Spinal cord (tissue), 10 donors: ENCODE results near the gene MYO5B. TPM values are rescaled to one million over a fixed set of nuclear protein-coding genes. Genes with fewer than 3 reads are reported as not detected.

ENCODE experiments used
- DNase-seq, 6 donors: peaks; one replicate each; pipeline versions ENCODE4 v3.0.0 to v3.0.0-alpha.2; 2013 to 2015; ENCODE audit warnings: low spot score in 6 of 6, low read depth in 4 of 6
- H3K27ac ChIP-seq: one replicate; pipeline ENCODE4 v1.5.1; 2013; ENCODE audit warnings: low read depth, low read length, control low read depth
- H3K27me3 ChIP-seq: one replicate; pipeline ENCODE4 v1.6.1; 2013; ENCODE audit warnings: low read length; ENCODE audit not compliant: control insufficient read depth, insufficient read depth
- H3K36me3 ChIP-seq: one replicate; pipeline ENCODE4 v1.6.1; 2013; ENCODE audit warnings: low read length; ENCODE audit not compliant: control insufficient read depth, insufficient read depth
- H3K4me1 ChIP-seq: one replicate; pipeline ENCODE4 v1.6.1; 2013; ENCODE audit warnings: low read length; ENCODE audit not compliant: control insufficient read depth, insufficient read depth
- H3K4me3 ChIP-seq: one replicate; pipeline ENCODE4 v1.5.1; 2013; ENCODE audit warnings: low read depth, low read length, control low read depth
- H3K9me3 ChIP-seq: one replicate; pipeline ENCODE4 v1.6.1; 2013; ENCODE audit warnings: low read length; ENCODE audit not compliant: control insufficient read depth, insufficient read depth
- WGBS: methylation state at CpG from one replicate; pipeline ENCODE4 v1.1.5; 2013; ENCODE audit warnings: missing lambda C conversion rate; ENCODE audit not compliant: insufficient coverage; 5-methylcytosine and 5-hydroxymethylcytosine counted together
- polyA plus RNA-seq, 2 donors: library from polyadenylated mRNA; unstranded; fragments of 120-200 nt; gene quantifications; one replicate each; pipeline ENCODE4 v1.2.1, GENCODE V29; 2013; ENCODE audit not compliant: insufficient read length in 2 of 2
- total RNA-seq, 2 donors: library from RNA; depleted of rRNA in 1 of 2; stranded (reverse); fragments of 120-200 nt in 1 of 2; fragments of >200 nt in 1 of 2; gene quantifications; one replicate each; pipeline versions ENCODE4 v1.2.3 to v1.2.4, GENCODE V29; 2013 to 2014
- donor health status: healthy.

The MYO5B gene
- total and polyA plus RNA-seq, 4 donors: 2.6 to 8.0 (median 4.5) TPM

- Histone ChIP-seq H3K27ac (no peak overlapping the region), H3K4me3 (no peak overlapping the region), H3K4me1 (no peaks in the 10 kb centered on the region), H3K9me3 (no peaks in the 10 kb centered on the region), H3K36me3 (no peaks in the 10 kb centered on the region), H3K27me3 (no peaks in the 10 kb centered on the region)
- 85% methylated on average over 1 of the region's 4 CpGs for WGBS
- no peak for DNase-seq
Measured at GRCh38 chr18:50138181-50139064, 56.5 kb downstream of the MYO5B start.

DNA sequence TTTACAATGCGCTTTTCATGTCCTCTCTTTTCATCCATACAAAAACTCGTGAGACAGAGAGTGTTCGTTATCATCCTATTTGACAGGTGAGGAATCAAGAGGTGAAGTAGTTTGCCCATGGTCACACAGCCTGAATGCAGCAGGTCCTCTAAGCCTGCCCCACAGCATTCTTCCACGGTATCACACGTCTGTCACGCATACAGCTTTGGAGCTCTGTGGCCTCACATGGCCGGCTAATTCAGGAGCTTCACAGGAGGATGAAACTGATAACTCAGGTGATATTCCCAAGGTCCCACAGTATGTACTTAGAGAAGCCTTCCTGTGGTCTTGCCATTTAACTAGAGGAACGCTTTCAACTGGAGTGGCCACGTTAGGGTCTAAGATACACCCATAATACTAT lies 59.0 kb downstream of the MYO5B start:
- no peak for DNase-seq
- 92% methylated on average over 4 of the region's 9 CpGs for WGBS
- H3K27ac ChIP-seq: no peak overlapping the region
- H3K9me3 ChIP-seq: no peaks in the 10 kb centered on the region
- no peaks in the 10 kb centered on the region for H3K27me3 ChIP-seq
- no peaks in the 10 kb centered on the region for H3K36me3 ChIP-seq
- H3K4me1 ChIP-seq: no peaks in the 10 kb centered on the region
- no peak overlapping the region for H3K4me3 ChIP-seq

DNA sequence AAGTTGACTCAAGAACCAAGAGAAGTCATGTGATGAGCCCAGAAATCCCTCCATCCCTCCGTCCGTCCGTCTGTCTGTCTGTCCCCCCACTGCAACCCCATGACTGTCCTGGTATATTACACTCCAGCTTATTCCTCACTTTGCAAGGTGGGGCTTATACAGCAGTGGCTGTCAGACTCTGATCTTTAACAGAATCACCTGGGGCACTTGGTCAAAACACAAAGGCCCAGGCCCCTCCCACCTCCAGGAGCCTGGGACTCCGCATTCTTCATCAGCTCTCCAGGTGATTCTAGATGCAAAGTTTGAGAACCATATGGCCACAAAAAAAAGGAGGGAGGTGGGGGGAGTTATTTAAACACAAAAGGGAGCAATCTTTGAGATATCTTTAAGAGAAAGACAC lies 61.4 kb downstream of the MYO5B start:
- no peaks in the 10 kb centered on the region for H3K9me3 ChIP-seq
- H3K4me1 ChIP-seq: no peaks in the 10 kb centered on the region
- 96% methylated on average over 4 of the region's 4 CpGs for WGBS
- no peaks in the 10 kb centered on the region for H3K36me3 ChIP-seq
- DNase-seq: no peak
- no peak overlapping the region for H3K4me3 ChIP-seq
- H3K27me3 ChIP-seq: no peaks in the 10 kb centered on the region
- H3K27ac ChIP-seq: no peak overlapping the region

- Histone ChIP-seq H3K4me3 (no peak overlapping the region), H3K27me3 (no peaks in the 10 kb centered on the region), H3K36me3 (no peaks in the 10 kb centered on the region), H3K27ac (no peak overlapping the region), H3K9me3 (no peaks in the 10 kb centered on the region), H3K4me1 (no peaks in the 10 kb centered on the region)
- DNase-seq: peak in 1 of 6 donors; percentile 20
Measured at GRCh38 chr18:50131591-50131990, 63.4 kb downstream of the MYO5B start.

- no peak for DNase-seq
Measured at GRCh38 chr18:50128506-50129271, 66.3 kb downstream of the MYO5B start.

GRCh38 chr18:50127516-50128210 lies 67.3 kb downstream of the MYO5B start:
- Histone ChIP-seq H3K9me3 (no peaks in the 10 kb centered on the region), H3K4me3 (no peak overlapping the region), H3K27me3 (no peaks in the 10 kb centered on the region), H3K36me3 (no peaks in the 10 kb centered on the region), H3K27ac (no peak overlapping the region), H3K4me1 (no peaks in the 10 kb centered on the region)
- 80% methylated on average over 3 of the region's 4 CpGs for WGBS
- no peak for DNase-seq

More at GRCh38 chr18:50128506-50129271, 66.3 kb downstream of the MYO5B start:
- no peaks in the 10 kb centered on the region for H3K4me1 ChIP-seq
- no peak overlapping the region for H3K4me3 ChIP-seq
- H3K9me3 ChIP-seq: no peaks in the 10 kb centered on the region
- no peaks in the 10 kb centered on the region for H3K27me3 ChIP-seq
- no peaks in the 10 kb centered on the region for H3K36me3 ChIP-seq
- H3K27ac ChIP-seq: no peak overlapping the region
- 57% methylated on average over 9 of the region's 15 CpGs for WGBS

- Histone ChIP-seq H3K27me3 (no peaks in the 10 kb centered on the region), H3K27ac (no peak overlapping the region), H3K36me3 (no peaks in the 10 kb centered on the region), H3K9me3 (no peaks in the 10 kb centered on the region), H3K4me1 (no peaks in the 10 kb centered on the region), H3K4me3 (no peak overlapping the region)
- 56% methylated on average over 3 of the region's 3 CpGs for WGBS
- DNase-seq: peak in 2 of 6 donors; percentile 5 to 83
Measured at GRCh38 chr18:50126471-50126870, 68.5 kb downstream of the MYO5B start.

DNA sequence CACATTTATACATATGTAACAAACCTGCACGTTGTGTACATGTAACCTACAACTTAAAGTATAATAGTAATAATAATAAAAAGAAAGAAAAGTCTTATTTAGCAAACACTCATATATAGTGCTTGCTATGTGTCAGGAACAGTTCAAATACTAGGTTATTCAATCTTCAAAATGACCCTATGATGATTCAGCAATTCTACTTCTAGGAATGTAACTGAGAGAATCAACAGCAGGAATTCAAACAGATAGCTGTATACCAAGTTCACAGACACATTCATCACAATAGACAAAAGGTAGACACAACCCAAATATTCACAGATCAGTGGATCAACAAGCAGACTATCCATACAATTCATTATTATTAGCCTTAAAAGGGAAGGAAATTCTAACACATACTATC lies 69.5 kb downstream of the MYO5B start:
- no peaks in the 10 kb centered on the region for H3K4me1 ChIP-seq
- H3K4me3 ChIP-seq: no peak overlapping the region
- H3K27me3 ChIP-seq: no peaks in the 10 kb centered on the region
- no peaks in the 10 kb centered on the region for H3K9me3 ChIP-seq
- H3K27ac ChIP-seq: no peak overlapping the region
- no peak for DNase-seq
- WGBS: no CpG with 5 or more reads among the region's 1 CpG
- H3K36me3 ChIP-seq: no peaks in the 10 kb centered on the region

DNA sequence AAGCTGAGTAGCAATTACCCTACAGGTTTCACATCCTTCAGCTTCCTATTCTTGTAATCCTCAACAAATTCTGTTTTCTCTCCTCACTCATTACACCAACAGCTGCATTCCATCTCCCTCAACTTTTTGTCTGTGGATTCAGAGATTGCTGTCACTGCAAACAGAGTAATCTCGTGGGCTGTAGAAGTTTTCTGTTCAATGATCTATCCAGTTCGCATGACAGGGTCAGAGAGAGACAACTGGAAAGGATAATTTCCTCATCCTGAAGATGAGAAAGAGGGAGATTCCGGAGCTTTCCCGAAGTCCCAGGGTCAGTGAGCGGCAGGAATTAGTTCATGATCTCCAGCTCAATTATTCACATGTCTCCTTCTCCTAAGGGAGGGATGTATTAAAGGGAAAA lies 75.7 kb downstream of the MYO5B start:
- Histone ChIP-seq H3K4me1 (no peaks in the 10 kb centered on the region), H3K27me3 (no peaks in the 10 kb centered on the region), H3K27ac (no peak overlapping the region), H3K4me3 (no peak overlapping the region), H3K9me3 (no peaks in the 10 kb centered on the region), H3K36me3 (no peaks in the 10 kb centered on the region)
- DNase-seq: no peak
- WGBS: 58% methylated on average over 2 of the region's 5 CpGs
